NCI-H2081 (cell line): ENCODE results near the gene CD164L2.
A peak's percentile ranks its signal among the peaks of the same experiment; 100 is the strongest.

Experiments
- DNase-seq, 2 experiments: peaks; one replicate each; lab custom pipeline; 2025; lab: John Stamatoyannopoulos, UW

Gene CD164L2

GRCh38 chr1:27363766-27364695 is 19.1 kb downstream of the CD164L2 start:
- no peak for DNase-seq

GRCh38 chr1:27361553-27361952 is 21.6 kb downstream of the CD164L2 start:
- DNase-seq = no peak

GRCh38 chr1:27361044-27361402 is 22.1 kb downstream of the CD164L2 start:
- DNase-seq = no peak

GRCh38 chr1:27360159-27361043 is 22.7 kb downstream of the CD164L2 start:
- no peak for DNase-seq

GRCh38 chr1:27359822-27360158 is 23.3 kb downstream of the CD164L2 start:
- DNase-seq = no peak

- no peak for DNase-seq
Observed at GRCh38 chr1:27358928-27359313, 24.2 kb downstream of the CD164L2 start.

GRCh38 chr1:27358038-27358927 is 24.9 kb downstream of the CD164L2 start:
- DNase-seq = no peak

- DNase-seq = no peak
Observed at GRCh38 chr1:27357281-27358037, 25.7 kb downstream of the CD164L2 start.

- no peak for DNase-seq
Observed at GRCh38 chr1:27356619-27357280, 26.4 kb downstream of the CD164L2 start.

GRCh38 chr1:27356277-27356618 is 26.9 kb downstream of the CD164L2 start:
- DNase-seq = no peak

- DNase-seq = no peak
Observed at GRCh38 chr1:27355683-27356082, 27.4 kb downstream of the CD164L2 start.

- DNase-seq = no peak
Observed at GRCh38 chr1:27353629-27354028, 29.5 kb downstream of the CD164L2 start.

- DNase-seq = no peak
Observed at GRCh38 chr1:27353166-27353565, 30.0 kb downstream of the CD164L2 start.

- no peak for DNase-seq
Observed at GRCh38 chr1:27351541-27352107, 31.5 kb downstream of the CD164L2 start.

GRCh38 chr1:27350663-27351540 is 32.2 kb downstream of the CD164L2 start:
- DNase-seq = no peak

- DNase-seq = peak; percentile 55 to 74
Observed at GRCh38 chr1:27349784-27350662, 33.1 kb downstream of the CD164L2 start.

GRCh38 chr1:27348861-27349783 is 34.0 kb downstream of the CD164L2 start:
- peak; percentile 51 to 67 for DNase-seq
